WTC11 (cell line): Measurements from ENCODE around the gene LAMC2.

Source experiments
- USF2 ChIP-seq: sonication (generic); formaldehyde crosslinking; IDR thresholded peaks from 2 replicates; pipeline ENCODE4 v1.8.1; 2023; ENCODE audit warnings: mild to moderate bottlenecking, missing genetic modification reagents, moderate library complexity
- ZNF512 ChIP-seq: sonication (generic); formaldehyde crosslinking; IDR thresholded peaks from 2 replicates; pipeline ENCODE4 v1.8.1; 2022; ENCODE audit warnings: missing genetic modification reagents, borderline replicate concordance
- TF ChIP-seq, protein P1 (sequence below): fragments of 200-600 bp; IDR thresholded peaks from 2 replicates; pipeline ENCODE4 v1.8.0; 2022; ENCODE audit warnings: antibody characterized with exemption

- TF ChIP-seq, protein P1, sequence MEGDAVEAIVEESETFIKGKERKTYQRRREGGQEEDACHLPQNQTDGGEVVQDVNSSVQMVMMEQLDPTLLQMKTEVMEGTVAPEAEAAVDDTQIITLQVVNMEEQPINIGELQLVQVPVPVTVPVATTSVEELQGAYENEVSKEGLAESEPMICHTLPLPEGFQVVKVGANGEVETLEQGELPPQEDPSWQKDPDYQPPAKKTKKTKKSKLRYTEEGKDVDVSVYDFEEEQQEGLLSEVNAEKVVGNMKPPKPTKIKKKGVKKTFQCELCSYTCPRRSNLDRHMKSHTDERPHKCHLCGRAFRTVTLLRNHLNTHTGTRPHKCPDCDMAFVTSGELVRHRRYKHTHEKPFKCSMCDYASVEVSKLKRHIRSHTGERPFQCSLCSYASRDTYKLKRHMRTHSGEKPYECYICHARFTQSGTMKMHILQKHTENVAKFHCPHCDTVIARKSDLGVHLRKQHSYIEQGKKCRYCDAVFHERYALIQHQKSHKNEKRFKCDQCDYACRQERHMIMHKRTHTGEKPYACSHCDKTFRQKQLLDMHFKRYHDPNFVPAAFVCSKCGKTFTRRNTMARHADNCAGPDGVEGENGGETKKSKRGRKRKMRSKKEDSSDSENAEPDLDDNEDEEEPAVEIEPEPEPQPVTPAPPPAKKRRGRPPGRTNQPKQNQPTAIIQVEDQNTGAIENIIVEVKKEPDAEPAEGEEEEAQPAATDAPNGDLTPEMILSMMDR = no peak
- TF ChIP-seq ZNF512 (CRISPR knock-in tag) (no peak), USF2 (CRISPR knock-in tag) (no peak)
Measured at GRCh38 chr1:183222909-183223308, 36.8 kb downstream of the LAMC2 start.
